ENCODE measurements around the gene GNAI3.

GNAI3 gene

GRCh38 chr1:109603229-109603628 is 54.8 kb downstream of the GNAI3 start:
- DNase-seq, result no peak

- DNase-seq, result no peak
These were observed 57.0 kb downstream of the GNAI3 start for GRCh38 chr1:109605381-109605780.

- DNase-seq, result no peak
These were observed 61.5 kb downstream of the GNAI3 start for GRCh38 chr1:109609881-109610280.

GRCh38 chr1:109610609-109611307 is 62.3 kb downstream of the GNAI3 start:
- no peak for DNase-seq

- DNase-seq, result no peak
These were observed 63.0 kb downstream of the GNAI3 start for GRCh38 chr1:109611308-109611990.

- DNase-seq, result no peak
These were observed 65.1 kb downstream of the GNAI3 start for GRCh38 chr1:109613361-109614147.

- DNase-seq, result no peak
These were observed 67.5 kb downstream of the GNAI3 start for GRCh38 chr1:109615879-109616278.

GRCh38 chr1:109616391-109616790 is 68.0 kb downstream of the GNAI3 start:
- DNase-seq, result no peak

- DNase-seq, result no peak
These were observed 68.9 kb downstream of the GNAI3 start for GRCh38 chr1:109617291-109617801.

- DNase-seq, result no peak
These were observed 70.5 kb downstream of the GNAI3 start for GRCh38 chr1:109618661-109619575.

- DNase-seq, result peak; percentile 83
These were observed 71.4 kb downstream of the GNAI3 start, which contains the start of the genes AMPD2 and GNAT2 for GRCh38 chr1:109619576-109620400. Gene AMPD2 (plus strand): TSS chr1:109619837. CDS start chr1:109621176, 1,339 bp downstream. Gene GNAT2 (minus strand): TSS chr1:109619616. CDS start chr1:109612870, 6,746 bp downstream.

GRCh38 chr1:109620401-109620791 is 72.0 kb downstream of the GNAI3 start:
- no peak for DNase-seq

GRCh38 chr1:109620841-109621286 is 72.4 kb downstream of the GNAI3 start:
- peak; percentile 98 for DNase-seq

GRCh38 chr1:109621379-109622136 is 73.1 kb downstream of the GNAI3 start:
- no peak for DNase-seq

GRCh38 chr1:109622137-109622892 is 73.9 kb downstream of the GNAI3 start:
- no peak for DNase-seq

- no peak for DNase-seq
These were observed 74.5 kb downstream of the GNAI3 start for GRCh38 chr1:109622895-109623294.

GRCh38 chr1:109623601-109624161 is 75.3 kb downstream of the GNAI3 start:
- no peak for DNase-seq

- DNase-seq, result no peak
These were observed 76.0 kb downstream of the GNAI3 start for GRCh38 chr1:109624201-109625010.

All from stimulated activated CD8-positive, alpha-beta memory T cell treated with anti-CD3 and anti-CD28 coated beads, Interleukin-4, amount 100 ng/mL, for 48 hours (primary cell).